OCI-LY3 (cell line): ENCODE data around the gene ADARB2.

Experiments used
- EZH2phosphoT487 ChIP-seq: fragments of 200-600 bp; shearing (Covaris generic); IDR thresholded peaks from 2 replicates; pipeline ENCODE4 v1.6.1; 2018; ENCODE audit warnings: antibody characterized with exemption, mixed run types, low read depth
- TF ChIP-seq, protein P1 (sequence below): fragments of 200-600, 300-600 bp; sonication (generic); IDR thresholded peaks from 2 replicates; pipeline ENCODE4 v1.5.1; 2014; ENCODE audit warnings: antibody characterized with exemption, low read length, low read depth

DNA sequence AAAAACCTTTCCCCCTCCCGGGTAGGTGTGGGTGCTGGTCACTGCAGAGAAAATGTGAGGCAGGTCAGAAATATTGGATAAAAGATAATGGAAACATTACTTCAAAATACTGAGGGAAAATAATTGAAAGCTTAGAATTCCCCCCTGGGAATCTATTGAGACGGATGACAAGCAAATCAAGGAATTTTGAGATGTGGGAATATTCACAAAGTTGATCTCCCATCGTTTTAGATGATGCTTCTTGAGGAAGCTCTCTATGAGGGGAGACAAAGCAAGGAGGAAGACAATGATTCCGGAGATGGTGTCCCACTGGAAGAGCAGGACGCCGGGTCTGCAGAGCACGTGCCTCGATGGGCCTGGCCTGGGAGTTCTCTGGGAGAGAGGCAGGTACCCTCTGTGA lies 470.2 kb downstream of the ADARB2 start:
- TF ChIP-seq, protein P1, sequence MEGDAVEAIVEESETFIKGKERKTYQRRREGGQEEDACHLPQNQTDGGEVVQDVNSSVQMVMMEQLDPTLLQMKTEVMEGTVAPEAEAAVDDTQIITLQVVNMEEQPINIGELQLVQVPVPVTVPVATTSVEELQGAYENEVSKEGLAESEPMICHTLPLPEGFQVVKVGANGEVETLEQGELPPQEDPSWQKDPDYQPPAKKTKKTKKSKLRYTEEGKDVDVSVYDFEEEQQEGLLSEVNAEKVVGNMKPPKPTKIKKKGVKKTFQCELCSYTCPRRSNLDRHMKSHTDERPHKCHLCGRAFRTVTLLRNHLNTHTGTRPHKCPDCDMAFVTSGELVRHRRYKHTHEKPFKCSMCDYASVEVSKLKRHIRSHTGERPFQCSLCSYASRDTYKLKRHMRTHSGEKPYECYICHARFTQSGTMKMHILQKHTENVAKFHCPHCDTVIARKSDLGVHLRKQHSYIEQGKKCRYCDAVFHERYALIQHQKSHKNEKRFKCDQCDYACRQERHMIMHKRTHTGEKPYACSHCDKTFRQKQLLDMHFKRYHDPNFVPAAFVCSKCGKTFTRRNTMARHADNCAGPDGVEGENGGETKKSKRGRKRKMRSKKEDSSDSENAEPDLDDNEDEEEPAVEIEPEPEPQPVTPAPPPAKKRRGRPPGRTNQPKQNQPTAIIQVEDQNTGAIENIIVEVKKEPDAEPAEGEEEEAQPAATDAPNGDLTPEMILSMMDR: no peak
- no peak for TF ChIP-seq EZH2phosphoT487
